Adrenal gland (tissue), 12 donors: Measurements from ENCODE around the gene PSMC4. TPM values are rescaled to one million over a fixed set of nuclear protein-coding genes. Genes with fewer than 3 reads are reported as not detected.

ENCODE experiments used
- DNase-seq, 7 donors: peaks; one replicate each; pipeline ENCODE4 v3.0.0-alpha.2; 2019 to 2020
- H3K27ac ChIP-seq, 5 donors: fragments of 200-600 bp; sonication (generic) in 4 of 5; 1 replicate in 3 of 5; 2 replicates in 2 of 5; pipeline versions ENCODE4 v1.5.1 to v1.8.0; 2016 to 2020; ENCODE audit warnings: mild to moderate bottlenecking in 1 of 5
- H3K27me3 ChIP-seq: fragments of 200-600 bp; 2 replicates; pipeline ENCODE4 v1.8.0; 2021
- H3K36me3 ChIP-seq, 2 donors: fragments of 200-600 bp; replicated peaks in 1 of 2; 1 replicate in 1 of 2; 2 replicates in 1 of 2; pipeline versions ENCODE4 v1.5.1 to v1.8.0; 2018 to 2022
- H3K4me1 ChIP-seq, 2 donors: fragments of 200-600 bp; replicated peaks in 1 of 2; 1 replicate in 1 of 2; 2 replicates in 1 of 2; pipeline versions ENCODE4 v1.5.1 to v1.8.0; 2018 to 2021
- H3K4me3 ChIP-seq, 4 donors: fragments of 200-600 bp; sonication (generic) in 3 of 4; one replicate each; pipeline ENCODE4 v1.5.1; 2016 to 2018
- H3K9me3 ChIP-seq, 3 donors: fragments of 200-600 bp; sonication (generic) in 1 of 3; replicated peaks in 1 of 3; 1 replicate in 2 of 3; 2 replicates in 1 of 3; pipeline versions ENCODE4 v1.5.1 to v1.8.0; 2016 to 2021
- CTCF ChIP-seq, 6 experiments: fragments of 450-650 bp in 4 of 6; fragments of 200-600 bp in 2 of 6; sonication (generic) in 1 of 6; IDR thresholded peaks; 1 replicate in 5 of 6; 2 replicates in 1 of 6; pipeline versions ENCODE4 v1.5.1 to v1.8.0; 2016 to 2021; ENCODE audit warnings: antibody characterized with exemption in 6 of 6, mild to moderate bottlenecking in 2 of 6, moderate library complexity in 1 of 6
- POLR2A ChIP-seq, 2 donors: fragments of 450-650 bp; IDR thresholded peaks; one replicate each; pipeline ENCODE4 v1.6.1; 2017; ENCODE audit warnings: antibody characterized with exemption in 2 of 2, mild to moderate bottlenecking in 2 of 2, moderate library complexity in 1 of 2
- whole genome bisulfite sequencing, 4 donors: extraction: QIAGEN DNeasy Blood & Tissue Kit in 2 of 4; methylation state at CpG; one replicate each; pipeline versions ENCODE4 v1.1.5 to v1.1.7; 2013 to 2017; 5-methylcytosine and 5-hydroxymethylcytosine counted together
- intact Hi-C, 2 donors: fragments of 100-400 bp; cut with DNase I; formaldehyde crosslinking; loops; one replicate each; pipeline versions ENCODE4 v1.14.1 to v1.15.0; 2022 to 2023
- polyA plus RNA-seq, 3 donors: library from polyadenylated mRNA; stranded (reverse); fragments of 200-250 nt in 2 of 3; fragments of 350-450 nt in 1 of 3; fragmentation: Illumina TruSeq in 1 of 3; extraction: RNeasy Lipid Tissue Mini Kit (QIAGEN cat#74804) in 1 of 3; gene quantifications; one replicate each; pipeline ENCODE4 v1.2.3, GENCODE V29; 2013 to 2014
- total RNA-seq, 9 donors: library from RNA; depleted of rRNA in 4 of 9; stranded (reverse); fragments of >200 nt in 4 of 9; fragments of 120-200 nt in 1 of 9; fragmentation: NEBNext Ultra II Directional in 1 of 9; extraction: Animal tissue kit (Norgen Biotek cat#: 25700) in 1 of 9; gene quantifications; one replicate each; pipeline versions ENCODE4 v1.1.0 to v1.2.4, GENCODE V29; 2013 to 2023
- donor health status: healthy with polysubstance abuse.
- donor health status: Bipolar disorder and iron deficiency.
- donor health status: DM: yes; HTN: yes; CAD: no.
- donor health status: DM: no; HTN: no; CAD: no.
- donor health status: DM: no; HTN: no; CAD: no.
- donor health status: DM: yes; HTN: yes; CAD: no.

Gene PSMC4
- total and polyA plus RNA-seq, 12 donors = 56.3 to 191 (median 109) TPM

GRCh38 chr19:39942366-39942730 lies 28.6 kb upstream of the PSMC4 start:
- DNase-seq = no peak
- Histone ChIP-seq H3K27me3 (no peaks in the 10 kb centered on the region), H3K4me1 (no peaks in the 10 kb centered on the region), H3K36me3 (no peaks in the 10 kb centered on the region), H3K27ac (peak overlapping the region in 1 of 5 donors; percentile 49), H3K9me3 (peaks cover 0 to 8% (median 0%) of the 10 kb centered on the region in 3 donors), H3K4me3 (no peak overlapping the region)
- intact Hi-C loops = no loop called here
- WGBS, 4 donors = 29 to 46% (median 33%) methylated on average over 4 of the region's 4 CpGs
- TF ChIP-seq POLR2A (IDR thresholded peaks at IDR 0.05) (no peak), CTCF (IDR thresholded peaks at IDR 0.05) (no peak)

- no peak for TF ChIP-seq POLR2A (IDR thresholded peaks at IDR 0.05)
- no peak for TF ChIP-seq CTCF (IDR thresholded peaks at IDR 0.05)
- no peaks in the 10 kb centered on the region for H3K27me3 ChIP-seq
- no peaks in the 10 kb centered on the region for H3K4me1 ChIP-seq
- intact Hi-C loops = no loop called here
- H3K27ac ChIP-seq = no peak overlapping the region
- peaks cover 0 to 8% (median 0%) of the 10 kb centered on the region in 3 donors for H3K9me3 ChIP-seq
- no peak for DNase-seq
- 86 to 90% (median 87%) methylated on average over 7 of the region's 7 CpGs for WGBS, 4 donors
- H3K4me3 ChIP-seq = no peak overlapping the region
- no peaks in the 10 kb centered on the region for H3K36me3 ChIP-seq
Observed at GRCh38 chr19:39943586-39943985, 27.4 kb upstream of the PSMC4 start.

- intact Hi-C loops = no loop called here
- no peaks in the 10 kb centered on the region for H3K27me3 ChIP-seq
- no peaks in the 10 kb centered on the region for H3K9me3 ChIP-seq
- H3K4me3 ChIP-seq = no peak overlapping the region
- DNase-seq = no peak
- no peak for TF ChIP-seq CTCF (IDR thresholded peaks at IDR 0.05)
- no peak for TF ChIP-seq POLR2A (IDR thresholded peaks at IDR 0.05)
- H3K27ac ChIP-seq = no peak overlapping the region
- peaks cover 0 to 2% of the 10 kb centered on the region in 2 donors for H3K4me1 ChIP-seq
- WGBS, 4 donors = 60 to 79% (median 65%) methylated on average over 4 of the region's 4 CpGs
- no peaks in the 10 kb centered on the region for H3K36me3 ChIP-seq
Observed at GRCh38 chr19:39946532-39946931, 24.4 kb upstream of the PSMC4 start.

GRCh38 chr19:39949026-39949747 lies 21.8 kb upstream of the PSMC4 start:
- Histone ChIP-seq H3K4me1 (peaks cover 0 to 7% of the 10 kb centered on the region in 2 donors), H3K9me3 (no peaks in the 10 kb centered on the region), H3K4me3 (no peak overlapping the region), H3K36me3 (no peaks in the 10 kb centered on the region), H3K27ac (no peak overlapping the region), H3K27me3 (no peaks in the 10 kb centered on the region)
- DNase-seq = peak in 1 of 7 donors; percentile 3
- TF ChIP-seq CTCF (IDR thresholded peaks at IDR 0.05) (no peak), POLR2A (IDR thresholded peaks at IDR 0.05) (no peak)
- intact Hi-C loops = no loop called here
- whole genome bisulfite sequencing, 4 donors = 80 to 95% (median 91%) methylated on average over 2 of the region's 2 CpGs
